Panc1 (cell line): ENCODE data around the gene GALNTL6.

Experiments used
- POLR2AphosphoS5 ChIP-seq: IDR thresholded peaks from 2 replicates; pipeline ENCODE4 v1.6.1; 2012; ENCODE audit warnings: mild to moderate bottlenecking, low read depth, low read length, moderate library complexity
- SIN3A ChIP-seq: IDR thresholded peaks from 2 replicates; pipeline ENCODE4 v1.6.1; 2012; ENCODE audit warnings: low read depth, mild to moderate bottlenecking, low read length, moderate library complexity, borderline replicate concordance; ENCODE audit not compliant: insufficient read depth
- TF ChIP-seq, protein P1 (sequence below): fragments of 450-650 bp; IDR thresholded peaks from 2 replicates; pipeline ENCODE4 v1.5.1; 2017; ENCODE audit warnings: mild to moderate bottlenecking
- TF ChIP-seq, protein P2 (sequence below), 2 experiments: IDR thresholded peaks; 2 replicates each; pipeline ENCODE4 v1.6.1; 2011 to 2012; ENCODE audit warnings: low read depth in 2 of 2, control low read depth in 1 of 2, low read length in 1 of 2, mild to moderate bottlenecking in 1 of 2, moderate library complexity in 1 of 2; ENCODE audit not compliant: insufficient read depth in 1 of 2

DNA sequence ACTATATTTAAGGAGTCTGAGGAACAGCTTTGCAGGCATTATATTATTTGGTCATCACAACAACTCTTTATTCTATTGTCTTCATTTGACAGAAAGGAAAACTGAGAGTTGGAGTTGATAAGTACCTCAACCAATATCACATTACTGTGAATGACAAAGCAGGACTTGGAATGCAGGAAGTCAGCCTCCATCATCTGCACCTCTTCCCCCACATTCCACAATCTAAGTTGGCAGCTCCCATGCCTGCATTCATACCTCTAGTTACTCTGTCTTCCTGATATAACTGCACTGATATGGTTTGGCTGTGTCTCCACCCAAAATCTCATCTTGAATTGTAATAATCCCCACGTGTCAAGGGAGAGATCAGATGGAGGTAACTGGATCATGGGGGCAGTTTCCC is 356.7 kb downstream of the GALNTL6 start:
- TF ChIP-seq, protein P1, sequence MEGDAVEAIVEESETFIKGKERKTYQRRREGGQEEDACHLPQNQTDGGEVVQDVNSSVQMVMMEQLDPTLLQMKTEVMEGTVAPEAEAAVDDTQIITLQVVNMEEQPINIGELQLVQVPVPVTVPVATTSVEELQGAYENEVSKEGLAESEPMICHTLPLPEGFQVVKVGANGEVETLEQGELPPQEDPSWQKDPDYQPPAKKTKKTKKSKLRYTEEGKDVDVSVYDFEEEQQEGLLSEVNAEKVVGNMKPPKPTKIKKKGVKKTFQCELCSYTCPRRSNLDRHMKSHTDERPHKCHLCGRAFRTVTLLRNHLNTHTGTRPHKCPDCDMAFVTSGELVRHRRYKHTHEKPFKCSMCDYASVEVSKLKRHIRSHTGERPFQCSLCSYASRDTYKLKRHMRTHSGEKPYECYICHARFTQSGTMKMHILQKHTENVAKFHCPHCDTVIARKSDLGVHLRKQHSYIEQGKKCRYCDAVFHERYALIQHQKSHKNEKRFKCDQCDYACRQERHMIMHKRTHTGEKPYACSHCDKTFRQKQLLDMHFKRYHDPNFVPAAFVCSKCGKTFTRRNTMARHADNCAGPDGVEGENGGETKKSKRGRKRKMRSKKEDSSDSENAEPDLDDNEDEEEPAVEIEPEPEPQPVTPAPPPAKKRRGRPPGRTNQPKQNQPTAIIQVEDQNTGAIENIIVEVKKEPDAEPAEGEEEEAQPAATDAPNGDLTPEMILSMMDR: no peak
- TF ChIP-seq SIN3A (no peak), POLR2AphosphoS5 (no peak)
- TF ChIP-seq, protein P2, sequence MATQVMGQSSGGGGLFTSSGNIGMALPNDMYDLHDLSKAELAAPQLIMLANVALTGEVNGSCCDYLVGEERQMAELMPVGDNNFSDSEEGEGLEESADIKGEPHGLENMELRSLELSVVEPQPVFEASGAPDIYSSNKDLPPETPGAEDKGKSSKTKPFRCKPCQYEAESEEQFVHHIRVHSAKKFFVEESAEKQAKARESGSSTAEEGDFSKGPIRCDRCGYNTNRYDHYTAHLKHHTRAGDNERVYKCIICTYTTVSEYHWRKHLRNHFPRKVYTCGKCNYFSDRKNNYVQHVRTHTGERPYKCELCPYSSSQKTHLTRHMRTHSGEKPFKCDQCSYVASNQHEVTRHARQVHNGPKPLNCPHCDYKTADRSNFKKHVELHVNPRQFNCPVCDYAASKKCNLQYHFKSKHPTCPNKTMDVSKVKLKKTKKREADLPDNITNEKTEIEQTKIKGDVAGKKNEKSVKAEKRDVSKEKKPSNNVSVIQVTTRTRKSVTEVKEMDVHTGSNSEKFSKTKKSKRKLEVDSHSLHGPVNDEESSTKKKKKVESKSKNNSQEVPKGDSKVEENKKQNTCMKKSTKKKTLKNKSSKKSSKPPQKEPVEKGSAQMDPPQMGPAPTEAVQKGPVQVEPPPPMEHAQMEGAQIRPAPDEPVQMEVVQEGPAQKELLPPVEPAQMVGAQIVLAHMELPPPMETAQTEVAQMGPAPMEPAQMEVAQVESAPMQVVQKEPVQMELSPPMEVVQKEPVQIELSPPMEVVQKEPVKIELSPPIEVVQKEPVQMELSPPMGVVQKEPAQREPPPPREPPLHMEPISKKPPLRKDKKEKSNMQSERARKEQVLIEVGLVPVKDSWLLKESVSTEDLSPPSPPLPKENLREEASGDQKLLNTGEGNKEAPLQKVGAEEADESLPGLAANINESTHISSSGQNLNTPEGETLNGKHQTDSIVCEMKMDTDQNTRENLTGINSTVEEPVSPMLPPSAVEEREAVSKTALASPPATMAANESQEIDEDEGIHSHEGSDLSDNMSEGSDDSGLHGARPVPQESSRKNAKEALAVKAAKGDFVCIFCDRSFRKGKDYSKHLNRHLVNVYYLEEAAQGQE (IDR thresholded peaks at IDR 0.05; ENCODE audit: insufficient read depth in 1 of 2, low read depth in 2 of 2, low read length in 1 of 2): no peak
